GM19397 (cell line): ENCODE data around the gene SSB.
"Not testable (repeated sequence)": the region's sequence is repeated elsewhere in the genome, so short reads cannot be mapped to it uniquely, and the experiment has no call there.

ENCODE experiments used
- ATAC-seq: cut with Tn5 transposase; IDR thresholded peaks from one replicate; pipeline ENCODE4 v1.9.1; 2021; ENCODE audit warnings: mild to moderate bottlenecking, moderate library complexity; ENCODE audit not compliant: unreplicated experiment

Gene SSB

DNA sequence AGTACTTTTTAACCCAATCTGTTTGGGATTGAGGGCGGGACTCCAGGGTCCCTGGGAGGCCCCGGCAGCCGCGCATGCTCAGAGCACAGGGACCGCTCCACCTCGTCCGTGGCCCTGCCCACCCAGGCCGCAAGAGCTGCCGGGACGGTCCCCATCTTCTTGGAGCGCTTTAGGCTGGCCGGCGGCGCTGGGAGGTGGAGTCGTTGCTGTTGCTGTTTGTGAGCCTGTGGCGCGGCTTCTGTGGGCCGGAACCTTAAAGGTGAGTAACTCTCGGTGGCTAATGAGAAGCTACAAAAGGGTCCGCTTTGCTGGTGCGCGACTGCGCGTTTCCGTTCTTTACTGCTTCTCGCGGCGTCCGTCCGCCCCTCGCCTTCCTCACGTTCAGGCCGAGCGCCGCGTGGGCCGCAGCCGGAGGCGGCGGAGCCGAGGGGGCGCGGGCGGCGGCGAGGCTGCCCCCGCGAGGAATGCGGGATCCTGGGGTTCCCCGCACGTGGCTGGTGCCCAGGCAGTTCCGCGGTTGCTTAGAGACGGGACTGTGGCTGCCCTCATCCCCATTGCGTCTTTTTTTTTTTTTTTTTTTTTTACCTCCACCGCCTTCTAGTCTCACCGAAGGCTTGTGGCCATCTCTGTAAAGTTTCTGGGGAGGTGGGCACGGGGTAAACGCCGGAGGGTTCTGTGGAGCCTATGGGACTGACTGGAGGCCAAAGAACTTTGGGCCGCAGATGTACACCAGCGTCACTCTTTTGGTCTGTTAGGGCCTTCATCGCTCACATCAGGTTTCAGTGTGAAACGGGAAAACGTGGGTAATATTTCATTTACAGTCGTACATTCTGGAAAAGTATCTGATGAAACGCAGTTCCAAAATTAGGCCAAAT lies at the start of gene SSB:
TSS of gene SSB (plus strand) at position 154 of the 875 bp plus-strand sequence. CDS start 2,090 bp downstream, outside the sequence.
- ATAC-seq: peak; percentile 98

- no peak for ATAC-seq
Measured at GRCh38 chr2:169752752-169753151, 45.9 kb upstream of the SSB start.

DNA sequence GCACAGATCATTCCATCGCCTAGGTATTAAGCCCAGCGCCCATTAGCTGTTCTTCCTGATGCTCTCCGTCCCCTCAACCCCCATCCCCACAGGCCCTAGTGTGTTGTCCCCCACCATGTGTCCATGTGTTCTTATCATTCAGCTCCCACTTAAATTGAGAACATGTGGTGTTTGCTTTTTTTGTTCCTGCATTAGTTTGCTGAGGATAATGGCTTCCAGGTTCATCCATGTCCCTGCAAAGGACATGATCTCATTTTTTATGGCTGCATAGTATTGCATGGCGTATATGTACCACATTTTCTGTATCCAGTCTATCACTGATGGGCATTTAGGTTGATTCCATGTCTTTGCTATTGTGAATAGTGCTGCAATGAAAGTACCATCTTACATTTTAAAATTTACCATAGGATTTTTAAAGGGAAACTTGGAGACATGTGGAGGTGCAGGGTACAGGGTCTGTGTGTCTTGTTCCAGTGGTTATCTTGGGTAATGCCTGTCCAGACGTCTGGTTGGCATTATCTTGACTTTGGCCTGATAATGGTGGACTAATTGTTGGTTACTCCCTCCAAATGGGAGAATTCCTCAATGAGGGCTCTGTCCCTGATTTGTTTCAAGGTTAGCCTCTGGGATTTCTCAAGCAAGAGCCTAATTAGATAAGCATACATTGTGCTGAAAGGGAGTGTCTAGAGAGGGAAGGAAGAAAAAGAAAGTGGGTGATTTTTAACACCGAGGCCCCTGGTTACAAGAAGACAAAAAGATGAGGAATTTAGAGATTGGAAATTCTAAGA lies 43.4 kb upstream of the SSB start:
- no peak for ATAC-seq

DNA sequence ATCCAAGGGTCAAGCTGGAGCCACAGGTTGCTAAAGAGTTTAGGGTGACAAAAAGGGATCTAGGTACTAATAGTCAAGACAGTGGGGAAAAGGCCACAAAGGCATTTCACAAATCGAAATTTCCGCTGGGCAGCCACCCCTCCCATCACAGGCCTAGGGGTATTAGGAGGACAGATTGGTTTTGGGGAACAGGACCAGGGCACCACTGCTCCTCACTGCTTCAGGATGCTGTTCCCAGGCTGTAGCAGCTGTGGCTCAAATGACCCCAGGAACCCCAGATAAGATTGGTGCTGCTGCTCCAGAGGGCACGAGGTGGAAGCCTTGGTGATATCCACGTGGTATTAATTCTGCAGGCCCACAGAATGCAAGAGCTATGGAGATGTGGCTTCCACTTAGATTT lies 42.3 kb upstream of the SSB start:
- ATAC-seq: no peak

DNA sequence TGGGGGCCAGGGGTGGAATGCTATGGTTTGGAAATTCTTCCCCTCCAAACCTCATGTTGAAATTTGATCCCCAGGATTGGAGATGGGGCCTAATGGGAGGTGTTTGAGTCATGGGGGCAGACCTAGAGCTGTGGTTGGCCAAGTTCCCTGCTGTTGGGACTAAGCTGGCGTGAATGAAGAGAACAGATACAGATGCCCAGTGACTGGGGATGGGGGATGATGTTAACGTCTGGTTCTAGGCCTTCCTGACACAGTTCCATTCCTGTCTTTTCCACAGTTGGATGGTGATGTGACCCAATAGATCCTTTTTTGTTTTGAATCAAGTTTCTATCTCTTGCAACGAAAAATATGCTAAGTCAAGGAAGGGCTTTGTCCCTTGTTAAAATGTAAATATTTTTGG lies 41.3 kb upstream of the SSB start:
- ATAC-seq: no peak

GRCh38 chr2:169757778-169758177 lies 40.9 kb upstream of the SSB start:
- no peak for ATAC-seq

DNA sequence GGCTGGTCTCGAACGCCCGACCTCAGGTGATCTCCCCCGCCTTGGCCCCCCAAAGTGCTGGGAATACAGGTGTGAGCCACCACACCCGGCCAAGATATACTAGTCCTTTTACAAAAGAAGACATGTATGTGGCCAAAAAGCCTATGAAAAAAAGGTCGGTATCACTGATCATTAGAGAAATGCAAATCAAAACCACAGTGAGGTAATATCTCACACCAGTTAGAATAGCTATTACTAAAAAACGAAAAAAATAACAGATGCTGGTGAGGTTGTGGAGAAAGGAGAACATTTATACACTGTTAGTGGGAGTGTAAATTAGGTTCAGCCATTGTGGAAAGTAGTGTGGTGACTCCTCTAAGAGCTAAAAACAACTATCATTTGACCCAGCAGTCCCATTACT lies 38.7 kb upstream of the SSB start:
- ATAC-seq: no peak

GRCh38 chr2:169760798-169761197 lies 37.9 kb upstream of the SSB start:
- not testable (repeated sequence) for ATAC-seq

- no peak for ATAC-seq
Measured at GRCh38 chr2:169761251-169761969, 37.3 kb upstream of the SSB start.

DNA sequence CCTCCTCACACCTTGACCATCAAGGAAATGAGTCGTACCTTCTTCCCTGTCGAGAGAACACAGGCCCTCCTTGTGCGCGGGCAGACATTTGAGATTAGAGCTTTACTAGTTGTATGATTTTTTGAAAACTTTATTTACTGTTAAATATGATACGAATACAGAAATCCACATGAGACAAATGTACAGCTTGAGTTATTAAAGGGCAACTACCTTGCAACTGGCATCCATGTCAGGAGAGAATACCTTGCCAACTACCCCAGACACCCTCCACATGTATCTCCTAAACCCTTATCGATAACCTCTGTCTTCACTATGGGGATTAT lies 36.7 kb upstream of the SSB start:
- no peak for ATAC-seq

GRCh38 chr2:169765523-169765922 lies 33.1 kb upstream of the SSB start:
- ATAC-seq: no peak

- ATAC-seq: no peak
Measured at GRCh38 chr2:169767243-169767888, 31.3 kb upstream of the SSB start.

- no peak for ATAC-seq
Measured at GRCh38 chr2:169768262-169768995, 30.2 kb upstream of the SSB start.

GRCh38 chr2:169771021-169771420 lies 27.6 kb upstream of the SSB start:
- ATAC-seq: no peak

DNA sequence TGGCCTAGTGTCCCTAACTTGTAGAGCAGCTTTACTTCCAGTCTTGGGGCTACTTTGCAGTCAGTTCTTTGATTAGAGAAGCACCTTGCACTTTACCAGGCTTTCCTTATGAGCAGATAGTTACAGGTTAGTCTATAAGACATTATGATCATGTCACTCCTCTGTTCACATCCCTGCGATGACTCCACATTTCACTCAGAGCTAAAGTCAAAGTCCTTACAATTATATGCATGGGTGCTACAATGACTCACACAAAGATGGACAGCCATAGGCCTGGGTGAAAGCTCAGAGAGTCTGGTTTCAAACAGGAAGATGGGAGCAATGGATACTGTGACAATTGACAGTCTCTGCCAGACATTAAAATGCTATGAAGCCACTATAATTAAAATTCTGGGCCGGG lies 27.1 kb upstream of the SSB start:
- no peak for ATAC-seq

- no peak for ATAC-seq
Measured at GRCh38 chr2:169772651-169773050, 26.0 kb upstream of the SSB start.

- ATAC-seq: no peak
Measured at GRCh38 chr2:169775354-169775753, 23.3 kb upstream of the SSB start.

GRCh38 chr2:169775765-169776164 lies 22.9 kb upstream of the SSB start:
- ATAC-seq: no peak

- no peak for ATAC-seq
Measured at GRCh38 chr2:169776252-169776761, 22.4 kb upstream of the SSB start.

DNA sequence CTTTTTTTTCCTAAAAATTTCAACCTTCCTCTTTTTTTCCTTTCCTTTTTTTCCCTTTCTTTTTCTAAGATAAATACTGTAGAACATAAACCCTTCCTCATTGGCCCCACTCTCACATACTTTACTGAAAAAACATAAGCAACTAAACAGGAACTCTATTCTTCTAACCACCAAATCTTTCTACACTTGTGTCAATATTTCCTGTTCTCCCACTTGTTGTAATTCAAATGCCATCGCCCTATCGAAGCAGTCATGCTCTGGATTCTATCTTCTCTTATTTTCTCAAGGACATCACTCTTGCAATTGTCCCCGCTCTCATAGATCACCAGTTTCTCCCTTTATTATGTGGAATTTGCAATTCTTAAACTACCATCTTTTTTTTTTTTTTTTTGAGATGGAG lies 20.2 kb upstream of the SSB start:
- no peak for ATAC-seq
